Epidermal melanocyte (primary cell): Measurements from ENCODE around the gene TREML4.
"Not testable (repeated sequence)": the region's sequence is repeated elsewhere in the genome, so short reads cannot be mapped to it uniquely, and the experiment has no call there.

Experiments used
- DNase-seq: peaks from one replicate; pipeline ENCODE4 v3.0.0; 2011; ENCODE audit warnings: low spot score; ENCODE audit not compliant: insufficient read length

Gene TREML4

GRCh38 chr6:41228096-41228495, at the start of gene TREML4:
Gene TREML4 (plus strand): TSS chr6:41228349. CDS start chr6:41228428, 79 bp downstream.
- DNase-seq, result no peak

- no peak for DNase-seq
These were observed 49.0 kb upstream of the TREML4 start for GRCh38 chr6:41179163-41179562.

- DNase-seq, result no peak
These were observed 46.6 kb upstream of the TREML4 start for GRCh38 chr6:41181566-41181965.

- peak; percentile 78 for DNase-seq
These were observed 45.8 kb upstream of the TREML4 start for GRCh38 chr6:41182069-41183034.

- no peak for DNase-seq
These were observed 43.4 kb upstream of the TREML4 start for GRCh38 chr6:41184761-41185160.

- DNase-seq, result no peak
These were observed 42.1 kb upstream of the TREML4 start for GRCh38 chr6:41186031-41186562.

- no peak for DNase-seq
These were observed 39.9 kb upstream of the TREML4 start for GRCh38 chr6:41187924-41188886.

- DNase-seq, result not testable (repeated sequence)
These were observed 39.1 kb upstream of the TREML4 start for GRCh38 chr6:41189046-41189445.

- no peak for DNase-seq
These were observed 38.2 kb upstream of the TREML4 start for GRCh38 chr6:41189967-41190366.

- no peak for DNase-seq
These were observed 37.4 kb upstream of the TREML4 start for GRCh38 chr6:41190791-41191190.

GRCh38 chr6:41191569-41191968, 36.6 kb upstream of the TREML4 start:
- DNase-seq, result no peak

- no peak for DNase-seq
These were observed 34.9 kb upstream of the TREML4 start for GRCh38 chr6:41193171-41193734.

GRCh38 chr6:41193884-41194283, 34.3 kb upstream of the TREML4 start:
- no peak for DNase-seq

GRCh38 chr6:41194386-41194785, 33.8 kb upstream of the TREML4 start:
- no peak for DNase-seq

- DNase-seq, result no peak
These were observed 30.9 kb upstream of the TREML4 start for GRCh38 chr6:41197234-41197633.

GRCh38 chr6:41199552-41200246, 28.4 kb upstream of the TREML4 start:
- DNase-seq, result no peak

GRCh38 chr6:41200296-41200900, 27.8 kb upstream of the TREML4 start:
- no peak for DNase-seq

GRCh38 chr6:41200901-41201763, 27.0 kb upstream of the TREML4 start, which contains the start of gene TREML2:
Gene TREML2 (minus strand): TSS chr6:41201149. CDS start chr6:41201008, 141 bp downstream.
- no peak for DNase-seq

GRCh38 chr6:41201764-41202173, 26.4 kb upstream of the TREML4 start:
- no peak for DNase-seq
